ENCODE results near the gene TREML4.
"Not testable (repeated sequence)": the region's sequence is repeated elsewhere in the genome, so short reads cannot be mapped to it uniquely, and the experiment has no call there.

TREML4 gene

GRCh38 chr6:41208439-41209106, 19.6 kb upstream of the TREML4 start:
- DNase-seq (ENCODE audit: low spot score), result no peak

- no peak for DNase-seq (ENCODE audit: low spot score)
These were observed 18.4 kb upstream of the TREML4 start for GRCh38 chr6:41209547-41210320.

GRCh38 chr6:41214559-41215238, 13.4 kb upstream of the TREML4 start:
- no peak for DNase-seq (ENCODE audit: low spot score)

GRCh38 chr6:41215777-41216176, 12.4 kb upstream of the TREML4 start:
- no peak for DNase-seq (ENCODE audit: low spot score)

GRCh38 chr6:41216616-41217015, 11.5 kb upstream of the TREML4 start:
- no peak for DNase-seq (ENCODE audit: low spot score)

- no peak for DNase-seq (ENCODE audit: low spot score)
These were observed 6.1 kb upstream of the TREML4 start for GRCh38 chr6:41222045-41222444.

- no peak for DNase-seq (ENCODE audit: low spot score)
These were observed 5.6 kb upstream of the TREML4 start for GRCh38 chr6:41222513-41222912.

- DNase-seq (ENCODE audit: low spot score), result no peak
These were observed 3.3 kb upstream of the TREML4 start for GRCh38 chr6:41224800-41225199.

GRCh38 chr6:41226752-41227151, 1.4 kb upstream of the TREML4 start:
- no peak for DNase-seq (ENCODE audit: low spot score)

GRCh38 chr6:41228616-41229015, 467 bp downstream of the TREML4 start:
- no peak for DNase-seq (ENCODE audit: low spot score)

GRCh38 chr6:41229721-41230120, 1.6 kb downstream of the TREML4 start:
- no peak for DNase-seq (ENCODE audit: low spot score)

- DNase-seq (ENCODE audit: low spot score), result no peak
These were observed 3.1 kb downstream of the TREML4 start for GRCh38 chr6:41231246-41231645.

GRCh38 chr6:41232667-41233066, 4.5 kb downstream of the TREML4 start:
- DNase-seq (ENCODE audit: low spot score), result no peak

GRCh38 chr6:41236276-41236675, 8.1 kb downstream of the TREML4 start:
- DNase-seq (ENCODE audit: low spot score), result no peak

- no peak for DNase-seq (ENCODE audit: low spot score)
These were observed 9.0 kb downstream of the TREML4 start for GRCh38 chr6:41237128-41237527.

- DNase-seq (ENCODE audit: low spot score), result no peak
These were observed 11.5 kb downstream of the TREML4 start for GRCh38 chr6:41239467-41240159.

- not testable (repeated sequence) for DNase-seq (ENCODE audit: low spot score)
These were observed 18.4 kb downstream of the TREML4 start for GRCh38 chr6:41246529-41246928.

GRCh38 chr6:41247288-41247865, 19.2 kb downstream of the TREML4 start:
- DNase-seq (ENCODE audit: low spot score), result no peak

- DNase-seq (ENCODE audit: low spot score), result no peak
These were observed 19.9 kb downstream of the TREML4 start for GRCh38 chr6:41247882-41248705.

- no peak for DNase-seq (ENCODE audit: low spot score)
These were observed 24.4 kb downstream of the TREML4 start for GRCh38 chr6:41252401-41253169.
